Epidermal melanocyte (primary cell): ENCODE results near the gene HOATZ.

Experiments used
- DNase-seq: peaks from one replicate; pipeline ENCODE4 v3.0.0; 2011; ENCODE audit warnings: low spot score; ENCODE audit not compliant: insufficient read length

The HOATZ gene

GRCh38 chr11:111514216-111515031 lies at the start of gene HOATZ:
TSS of gene HOATZ (plus strand) at chr11:111514778. CDS start at chr11:111514785, 7 bp downstream.
- no peak for DNase-seq

DNA sequence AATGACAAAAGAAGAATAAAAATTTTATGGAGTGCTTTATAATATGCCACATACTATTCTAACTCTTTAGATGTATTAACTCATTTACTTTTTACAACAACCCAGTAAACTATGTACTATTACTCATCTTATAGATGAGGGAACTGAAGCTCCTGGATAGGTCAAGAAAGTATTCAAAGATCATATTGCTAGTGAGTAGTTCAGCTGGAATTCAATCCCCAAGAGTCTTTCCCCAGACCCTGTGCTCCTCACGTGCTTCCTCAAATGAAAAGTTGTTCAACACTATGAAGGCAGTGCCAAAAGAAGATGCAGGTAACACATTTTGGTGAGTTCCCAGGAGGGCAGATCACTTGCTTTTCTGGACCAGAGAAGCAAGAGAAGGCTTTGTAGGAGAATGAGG lies 49.2 kb upstream of the HOATZ start:
- no peak for DNase-seq

DNA sequence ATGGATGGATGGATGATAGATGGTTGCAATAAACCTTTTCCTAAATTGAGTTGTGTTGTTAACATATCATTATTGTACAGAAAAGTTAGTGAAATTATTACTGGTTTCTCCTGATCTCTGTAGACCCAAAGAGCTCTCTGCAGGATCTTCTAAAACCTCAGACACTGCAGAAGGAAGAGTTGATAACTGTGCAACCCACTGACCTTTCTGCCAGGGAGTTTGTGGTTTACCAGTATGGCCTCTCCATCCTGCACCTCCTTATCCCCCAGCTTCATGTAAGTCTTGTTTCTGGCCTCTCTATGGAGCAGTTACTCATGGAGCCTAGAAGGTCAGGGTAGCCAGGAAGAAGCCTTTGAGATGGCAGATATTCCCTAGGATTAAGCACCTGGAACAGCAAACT lies 48.0 kb upstream of the HOATZ start:
- no peak for DNase-seq

GRCh38 chr11:111469200-111469599 lies 45.4 kb upstream of the HOATZ start:
- no peak for DNase-seq

GRCh38 chr11:111472228-111472627 lies 42.4 kb upstream of the HOATZ start:
- no peak for DNase-seq

DNA sequence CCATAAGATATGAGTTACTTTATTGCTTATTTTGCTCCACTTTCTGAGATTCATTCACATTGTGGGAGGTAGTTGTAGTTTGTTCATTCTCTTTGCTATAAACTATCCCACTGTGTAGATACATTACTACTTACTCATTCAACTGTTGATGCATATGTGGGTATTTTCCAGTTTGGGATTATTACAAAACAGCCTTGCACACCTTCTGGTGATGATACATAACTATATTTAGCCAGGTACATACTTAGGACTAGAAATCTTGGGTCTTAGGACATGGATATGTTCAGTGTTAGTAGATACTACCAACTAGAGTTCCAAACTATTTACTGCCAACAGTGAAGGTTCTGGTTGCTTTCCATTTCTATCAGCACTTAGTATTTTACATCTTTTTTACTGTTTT lies 40.1 kb upstream of the HOATZ start:
- no peak for DNase-seq

GRCh38 chr11:111476366-111476765 lies 38.2 kb upstream of the HOATZ start:
- no peak for DNase-seq

DNA sequence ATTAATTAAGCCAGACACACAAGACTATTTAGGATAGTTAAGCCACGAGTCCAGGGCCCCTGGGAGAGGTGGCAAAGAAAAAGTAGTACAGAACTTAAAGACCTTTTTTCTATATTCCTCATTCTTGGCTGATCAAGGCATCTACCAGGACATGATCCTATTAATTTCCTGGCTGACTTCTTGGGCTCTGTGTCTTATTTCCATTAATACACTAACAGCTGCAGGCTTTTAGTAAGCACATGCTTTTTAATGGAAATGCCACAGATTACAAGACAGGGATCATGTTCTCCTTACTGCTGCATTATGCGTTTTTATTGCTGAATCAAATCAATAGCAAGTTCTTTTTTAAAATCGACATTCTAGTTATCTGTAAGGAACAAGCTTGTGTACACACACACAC lies 37.6 kb upstream of the HOATZ start:
- DNase-seq, result no peak

GRCh38 chr11:111477898-111478297 lies 36.7 kb upstream of the HOATZ start:
- DNase-seq, result no peak

GRCh38 chr11:111479666-111480065 lies 34.9 kb upstream of the HOATZ start:
- DNase-seq, result no peak

DNA sequence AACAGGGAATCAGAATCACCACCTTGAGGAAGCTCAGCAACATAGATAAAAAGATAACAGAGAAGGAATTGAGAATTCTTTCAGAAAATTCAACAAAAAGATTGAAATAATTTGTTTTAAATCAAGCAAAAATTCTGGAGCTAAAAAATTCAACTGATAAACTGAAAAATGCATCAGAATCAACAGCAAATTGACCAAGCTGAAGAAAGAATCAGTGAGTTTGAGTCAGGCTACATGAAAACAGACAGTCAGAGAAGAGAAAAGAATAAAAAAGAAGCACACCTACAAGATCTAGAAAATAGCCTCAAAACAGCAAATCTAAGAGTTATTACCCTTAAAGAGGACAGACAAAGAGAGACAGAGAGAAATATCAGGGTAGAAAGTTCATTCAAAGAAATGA lies 31.1 kb upstream of the HOATZ start:
- no peak for DNase-seq

DNA sequence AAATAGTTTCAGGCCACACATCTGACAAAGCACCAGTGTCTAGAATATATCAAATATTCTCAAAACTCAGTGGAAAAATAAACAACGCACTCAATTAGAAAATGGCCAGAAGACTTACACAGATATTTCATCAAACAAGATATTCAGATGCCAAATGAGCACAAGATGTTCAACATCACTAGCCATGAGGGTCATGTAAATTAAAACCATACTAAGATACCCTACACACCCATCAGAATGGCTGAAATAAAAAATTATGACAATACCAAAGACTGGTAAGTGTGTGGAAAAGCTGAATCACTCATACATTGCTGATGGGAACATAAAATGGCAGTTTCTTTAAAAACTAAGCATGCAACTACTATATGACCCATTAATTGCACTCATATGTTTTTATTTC lies 24.1 kb upstream of the HOATZ start:
- DNase-seq, result no peak

DNA sequence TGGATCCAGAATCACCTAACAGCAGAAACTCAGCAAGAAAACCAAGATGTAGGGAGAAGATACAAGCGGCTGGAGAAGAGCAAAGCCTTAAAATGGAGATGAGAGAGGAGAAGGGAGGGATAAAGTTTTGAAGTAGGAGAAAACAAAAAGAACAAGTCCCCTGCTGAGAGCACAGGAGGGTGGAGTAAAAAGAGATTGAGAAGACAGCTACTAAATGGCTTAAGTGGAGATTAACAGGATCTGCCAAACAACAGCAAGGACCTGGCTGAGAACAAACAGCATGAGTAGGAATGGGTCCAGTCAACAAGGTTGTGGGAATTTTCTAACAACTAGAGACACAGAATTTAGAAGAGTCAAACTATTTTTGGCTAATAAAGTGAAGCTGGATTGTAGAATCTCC lies 20.5 kb upstream of the HOATZ start:
- no peak for DNase-seq

DNA sequence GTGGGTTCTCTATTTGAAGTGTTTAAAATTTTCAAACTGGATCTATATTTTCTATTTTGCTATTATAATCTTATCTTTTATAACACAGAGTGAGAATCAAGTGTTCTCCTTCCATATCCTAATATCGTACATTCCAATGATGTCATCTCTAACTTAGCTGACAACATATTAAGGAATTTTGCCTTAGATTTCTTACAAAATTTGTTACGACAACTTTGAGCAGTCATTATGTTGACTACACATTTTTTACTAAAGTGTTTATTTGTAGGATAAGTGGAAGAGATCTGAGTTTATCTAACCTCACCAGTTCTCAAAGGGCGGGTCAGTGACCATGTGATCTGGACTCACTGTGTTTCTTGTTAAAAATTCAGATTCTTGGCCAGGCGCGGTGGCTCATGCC lies 15.1 kb upstream of the HOATZ start:
- no peak for DNase-seq

DNA sequence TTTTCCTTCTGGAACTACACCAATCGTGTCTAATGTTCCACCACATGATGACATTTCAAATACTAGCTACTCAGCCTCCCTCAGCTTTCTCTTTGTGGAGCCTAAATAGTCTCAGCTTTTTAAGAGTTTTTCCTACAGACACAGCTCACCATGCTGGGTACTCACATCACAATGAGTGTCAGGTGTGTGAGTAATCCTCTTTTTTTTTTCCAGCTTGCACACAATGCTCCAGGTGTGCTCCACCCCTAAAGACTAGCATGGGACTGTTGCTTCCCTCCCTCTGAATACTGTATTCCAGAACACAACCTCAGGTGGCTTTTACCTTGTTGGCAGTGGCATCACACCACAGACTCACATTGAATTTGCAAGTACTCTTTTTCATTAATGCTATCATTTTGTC lies 14.1 kb upstream of the HOATZ start:
- DNase-seq, result no peak

GRCh38 chr11:111502611-111503010 lies 12.0 kb upstream of the HOATZ start:
- no peak for DNase-seq

- DNase-seq, result no peak
Observed at GRCh38 chr11:111510311-111510710, 4.3 kb upstream of the HOATZ start.

GRCh38 chr11:111512296-111513239 lies 2.0 kb upstream of the HOATZ start, which contains the start of gene BTG4:
TSS of gene BTG4 (minus strand) at chr11:111512386. CDS start at chr11:111498776, 13,610 bp downstream.
- no peak for DNase-seq

GRCh38 chr11:111513240-111513605 lies 1.4 kb upstream of the HOATZ start:
- DNase-seq, result no peak

DNA sequence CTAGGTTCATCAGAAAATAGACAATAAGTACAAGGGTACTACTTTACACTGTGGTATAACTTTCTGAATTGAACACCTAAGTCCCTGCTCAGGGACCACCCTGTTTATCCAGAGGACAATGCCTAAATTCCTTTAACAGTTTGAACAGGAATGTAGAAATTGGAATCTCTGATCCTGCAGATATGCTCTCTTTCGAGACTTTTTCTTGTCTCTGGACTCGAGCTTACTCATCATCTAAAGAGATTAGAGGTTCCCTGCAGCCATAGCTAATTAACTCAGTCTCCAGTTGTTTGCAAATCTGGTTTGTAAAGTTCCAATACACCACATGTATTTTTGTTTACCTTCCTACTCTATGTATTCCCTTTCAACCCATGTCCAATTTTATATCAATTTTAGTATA lies 1.0 kb downstream of the HOATZ start:
- no peak for DNase-seq

- DNase-seq, result no peak
Observed at GRCh38 chr11:111518668-111519067, 4.1 kb downstream of the HOATZ start.

- no peak for DNase-seq
Observed at GRCh38 chr11:111520560-111520959, 6.0 kb downstream of the HOATZ start.
